DOHH2 (cell line): ENCODE data around the gene ATG10.
"Not testable (repeated sequence)": the region's sequence is repeated elsewhere in the genome, so short reads cannot be mapped to it uniquely, and the experiment has no call there.

Experiments
- EZH2phosphoT487 ChIP-seq: fragments of 200-600 bp; sonication (generic); IDR thresholded peaks from 2 replicates; pipeline ENCODE4 v1.6.1; 2017; ENCODE audit warnings: borderline replicate concordance, mild to moderate bottlenecking, antibody characterized with exemption, low read length, moderate library complexity, mixed read lengths
- TF ChIP-seq, protein P1 (sequence below): fragments of 200-600 bp; sonication (generic); IDR thresholded peaks from one replicate; pipeline ENCODE4 v1.5.1; 2014; ENCODE audit warnings: antibody characterized with exemption, mild to moderate bottlenecking, low read depth, low read length; ENCODE audit not compliant: poor library complexity, severe bottlenecking

DNA sequence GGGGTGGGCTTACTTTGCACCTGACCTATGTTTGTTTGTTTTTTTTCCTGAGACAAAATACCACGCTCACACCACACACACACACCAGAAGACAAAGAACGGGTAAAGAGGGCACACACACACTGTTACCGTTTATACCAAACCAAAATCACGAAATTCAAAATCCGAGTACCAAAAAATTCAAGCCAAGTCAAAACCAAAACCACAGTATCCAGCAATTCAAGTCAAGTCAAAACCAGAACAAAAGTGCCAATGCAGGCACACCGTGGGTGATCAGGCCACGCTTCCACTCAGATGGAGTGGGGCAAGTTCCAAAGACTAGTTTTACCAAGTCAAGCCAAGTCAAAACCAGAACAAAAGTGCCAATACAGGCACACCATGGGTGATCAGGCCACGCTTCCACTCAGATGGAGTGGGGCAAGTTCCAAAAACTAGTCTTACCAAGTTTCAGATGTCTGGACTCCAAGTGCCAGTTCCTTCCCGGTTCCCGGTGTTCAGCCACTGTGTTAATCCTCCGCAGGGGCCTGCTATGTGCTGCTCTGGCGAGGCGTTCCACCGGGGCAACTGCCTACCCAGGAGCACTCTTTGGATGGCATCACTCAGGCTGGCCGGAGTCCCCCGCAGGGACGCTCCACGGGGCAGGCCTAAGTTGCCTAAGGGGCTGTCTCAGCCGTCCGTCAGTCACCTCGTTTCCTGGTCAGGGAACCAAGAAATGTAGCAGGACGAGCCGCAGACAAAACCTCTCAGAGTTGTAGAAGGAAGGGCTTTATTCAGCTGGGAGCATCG lies 300.9 kb downstream of the ATG10 start:
- TF ChIP-seq, protein P1, sequence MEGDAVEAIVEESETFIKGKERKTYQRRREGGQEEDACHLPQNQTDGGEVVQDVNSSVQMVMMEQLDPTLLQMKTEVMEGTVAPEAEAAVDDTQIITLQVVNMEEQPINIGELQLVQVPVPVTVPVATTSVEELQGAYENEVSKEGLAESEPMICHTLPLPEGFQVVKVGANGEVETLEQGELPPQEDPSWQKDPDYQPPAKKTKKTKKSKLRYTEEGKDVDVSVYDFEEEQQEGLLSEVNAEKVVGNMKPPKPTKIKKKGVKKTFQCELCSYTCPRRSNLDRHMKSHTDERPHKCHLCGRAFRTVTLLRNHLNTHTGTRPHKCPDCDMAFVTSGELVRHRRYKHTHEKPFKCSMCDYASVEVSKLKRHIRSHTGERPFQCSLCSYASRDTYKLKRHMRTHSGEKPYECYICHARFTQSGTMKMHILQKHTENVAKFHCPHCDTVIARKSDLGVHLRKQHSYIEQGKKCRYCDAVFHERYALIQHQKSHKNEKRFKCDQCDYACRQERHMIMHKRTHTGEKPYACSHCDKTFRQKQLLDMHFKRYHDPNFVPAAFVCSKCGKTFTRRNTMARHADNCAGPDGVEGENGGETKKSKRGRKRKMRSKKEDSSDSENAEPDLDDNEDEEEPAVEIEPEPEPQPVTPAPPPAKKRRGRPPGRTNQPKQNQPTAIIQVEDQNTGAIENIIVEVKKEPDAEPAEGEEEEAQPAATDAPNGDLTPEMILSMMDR, result not testable (repeated sequence)
- not testable (repeated sequence) for TF ChIP-seq EZH2phosphoT487
